H1 (cell line): ENCODE data around the gene ASTN2. TPM values are rescaled to one million over a fixed set of nuclear protein-coding genes. Genes with fewer than 3 reads are reported as not detected.

Source experiments
- CREB1 ChIP-seq: IDR thresholded peaks from 2 replicates; pipeline ENCODE4 v1.6.1; 2012; ENCODE audit warnings: inconsistent platforms
- RNF2 ChIP-seq: fragments of 200-900, 300-1000 bp; sonication (generic); IDR thresholded peaks from 2 replicates; pipeline ENCODE4 v1.7.1; 2016; ENCODE audit warnings: borderline replicate concordance, low read depth, mild to moderate bottlenecking, antibody characterized with exemption, low read length; ENCODE audit not compliant: poor library complexity, severe bottlenecking; ENCODE audit errors: missing control alignments
- polyA plus RNA-seq, 7 experiments: library from polyadenylated mRNA; depleted of rRNA in 3 of 7; stranded (reverse) in 5 of 7; unstranded in 2 of 7; fragments of >200 nt in 5 of 7; fragments of 200-250 nt in 2 of 7; gene quantifications; 1 replicate in 5 of 7; 2 replicates in 1 of 7; 4 replicates in 1 of 7; pipeline versions ENCODE4 v1.2.1 to v1.2.3, GENCODE V29; 2011 to 2013; ENCODE audit warnings: missing spikeins in 2 of 7, mixed read lengths in 2 of 7
- total RNA-seq: library from RNA; stranded (reverse); fragmentation: NEBNext Ultra II Directional; extraction: Animal tissue kit (Norgen Biotek cat#: 25700); gene quantifications from 2 replicates; pipeline ENCODE4 v1.2.1, GENCODE V29; 2021
- TF ChIP-seq, protein P1 (sequence below): fragments of 300-600 bp; sonication (generic); IDR thresholded peaks from 2 replicates; pipeline ENCODE4 v1.7.1; 2012; ENCODE audit warnings: low read length, moderate library complexity, mild to moderate bottlenecking, inconsistent platforms; ENCODE audit not compliant: insufficient replicate concordance

Gene ASTN2
- total and polyA plus RNA-seq, 2 of the 8 experiments (the other 6 are each of a cell fraction or from before 2014, with no cell fraction given) = 8.2 to 13.7 TPM

DNA sequence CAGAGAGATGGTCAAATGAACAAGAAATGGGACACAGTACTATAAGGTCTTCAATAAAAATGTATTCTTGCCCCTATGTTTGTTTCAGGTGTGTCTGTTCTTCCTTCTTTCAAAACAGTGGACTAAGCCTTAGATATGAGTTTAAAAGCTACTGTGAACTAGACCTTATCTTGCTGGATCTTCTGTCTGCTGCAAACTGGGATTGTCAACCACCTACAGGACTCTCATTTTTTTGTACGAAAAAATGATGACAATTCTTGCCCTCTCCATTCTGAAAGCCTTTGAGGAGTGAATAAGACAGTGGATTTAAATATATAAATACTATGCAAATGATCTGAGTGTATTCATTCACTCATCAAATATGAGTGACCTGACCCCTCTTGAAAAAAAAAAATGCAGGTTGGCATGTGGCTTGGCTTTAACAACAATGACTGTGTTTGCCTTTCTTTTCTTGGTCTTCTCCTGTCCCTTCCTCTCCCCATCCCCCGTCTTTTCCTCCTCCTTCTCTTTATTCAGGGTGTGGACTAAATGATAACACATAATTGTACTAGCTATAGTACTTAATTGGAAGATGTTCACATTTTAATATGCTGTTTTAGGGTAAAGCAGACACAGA, 963.2 kb downstream of the ASTN2 start (continued):
- no peak for TF ChIP-seq RNF2
- TF ChIP-seq, protein P1, sequence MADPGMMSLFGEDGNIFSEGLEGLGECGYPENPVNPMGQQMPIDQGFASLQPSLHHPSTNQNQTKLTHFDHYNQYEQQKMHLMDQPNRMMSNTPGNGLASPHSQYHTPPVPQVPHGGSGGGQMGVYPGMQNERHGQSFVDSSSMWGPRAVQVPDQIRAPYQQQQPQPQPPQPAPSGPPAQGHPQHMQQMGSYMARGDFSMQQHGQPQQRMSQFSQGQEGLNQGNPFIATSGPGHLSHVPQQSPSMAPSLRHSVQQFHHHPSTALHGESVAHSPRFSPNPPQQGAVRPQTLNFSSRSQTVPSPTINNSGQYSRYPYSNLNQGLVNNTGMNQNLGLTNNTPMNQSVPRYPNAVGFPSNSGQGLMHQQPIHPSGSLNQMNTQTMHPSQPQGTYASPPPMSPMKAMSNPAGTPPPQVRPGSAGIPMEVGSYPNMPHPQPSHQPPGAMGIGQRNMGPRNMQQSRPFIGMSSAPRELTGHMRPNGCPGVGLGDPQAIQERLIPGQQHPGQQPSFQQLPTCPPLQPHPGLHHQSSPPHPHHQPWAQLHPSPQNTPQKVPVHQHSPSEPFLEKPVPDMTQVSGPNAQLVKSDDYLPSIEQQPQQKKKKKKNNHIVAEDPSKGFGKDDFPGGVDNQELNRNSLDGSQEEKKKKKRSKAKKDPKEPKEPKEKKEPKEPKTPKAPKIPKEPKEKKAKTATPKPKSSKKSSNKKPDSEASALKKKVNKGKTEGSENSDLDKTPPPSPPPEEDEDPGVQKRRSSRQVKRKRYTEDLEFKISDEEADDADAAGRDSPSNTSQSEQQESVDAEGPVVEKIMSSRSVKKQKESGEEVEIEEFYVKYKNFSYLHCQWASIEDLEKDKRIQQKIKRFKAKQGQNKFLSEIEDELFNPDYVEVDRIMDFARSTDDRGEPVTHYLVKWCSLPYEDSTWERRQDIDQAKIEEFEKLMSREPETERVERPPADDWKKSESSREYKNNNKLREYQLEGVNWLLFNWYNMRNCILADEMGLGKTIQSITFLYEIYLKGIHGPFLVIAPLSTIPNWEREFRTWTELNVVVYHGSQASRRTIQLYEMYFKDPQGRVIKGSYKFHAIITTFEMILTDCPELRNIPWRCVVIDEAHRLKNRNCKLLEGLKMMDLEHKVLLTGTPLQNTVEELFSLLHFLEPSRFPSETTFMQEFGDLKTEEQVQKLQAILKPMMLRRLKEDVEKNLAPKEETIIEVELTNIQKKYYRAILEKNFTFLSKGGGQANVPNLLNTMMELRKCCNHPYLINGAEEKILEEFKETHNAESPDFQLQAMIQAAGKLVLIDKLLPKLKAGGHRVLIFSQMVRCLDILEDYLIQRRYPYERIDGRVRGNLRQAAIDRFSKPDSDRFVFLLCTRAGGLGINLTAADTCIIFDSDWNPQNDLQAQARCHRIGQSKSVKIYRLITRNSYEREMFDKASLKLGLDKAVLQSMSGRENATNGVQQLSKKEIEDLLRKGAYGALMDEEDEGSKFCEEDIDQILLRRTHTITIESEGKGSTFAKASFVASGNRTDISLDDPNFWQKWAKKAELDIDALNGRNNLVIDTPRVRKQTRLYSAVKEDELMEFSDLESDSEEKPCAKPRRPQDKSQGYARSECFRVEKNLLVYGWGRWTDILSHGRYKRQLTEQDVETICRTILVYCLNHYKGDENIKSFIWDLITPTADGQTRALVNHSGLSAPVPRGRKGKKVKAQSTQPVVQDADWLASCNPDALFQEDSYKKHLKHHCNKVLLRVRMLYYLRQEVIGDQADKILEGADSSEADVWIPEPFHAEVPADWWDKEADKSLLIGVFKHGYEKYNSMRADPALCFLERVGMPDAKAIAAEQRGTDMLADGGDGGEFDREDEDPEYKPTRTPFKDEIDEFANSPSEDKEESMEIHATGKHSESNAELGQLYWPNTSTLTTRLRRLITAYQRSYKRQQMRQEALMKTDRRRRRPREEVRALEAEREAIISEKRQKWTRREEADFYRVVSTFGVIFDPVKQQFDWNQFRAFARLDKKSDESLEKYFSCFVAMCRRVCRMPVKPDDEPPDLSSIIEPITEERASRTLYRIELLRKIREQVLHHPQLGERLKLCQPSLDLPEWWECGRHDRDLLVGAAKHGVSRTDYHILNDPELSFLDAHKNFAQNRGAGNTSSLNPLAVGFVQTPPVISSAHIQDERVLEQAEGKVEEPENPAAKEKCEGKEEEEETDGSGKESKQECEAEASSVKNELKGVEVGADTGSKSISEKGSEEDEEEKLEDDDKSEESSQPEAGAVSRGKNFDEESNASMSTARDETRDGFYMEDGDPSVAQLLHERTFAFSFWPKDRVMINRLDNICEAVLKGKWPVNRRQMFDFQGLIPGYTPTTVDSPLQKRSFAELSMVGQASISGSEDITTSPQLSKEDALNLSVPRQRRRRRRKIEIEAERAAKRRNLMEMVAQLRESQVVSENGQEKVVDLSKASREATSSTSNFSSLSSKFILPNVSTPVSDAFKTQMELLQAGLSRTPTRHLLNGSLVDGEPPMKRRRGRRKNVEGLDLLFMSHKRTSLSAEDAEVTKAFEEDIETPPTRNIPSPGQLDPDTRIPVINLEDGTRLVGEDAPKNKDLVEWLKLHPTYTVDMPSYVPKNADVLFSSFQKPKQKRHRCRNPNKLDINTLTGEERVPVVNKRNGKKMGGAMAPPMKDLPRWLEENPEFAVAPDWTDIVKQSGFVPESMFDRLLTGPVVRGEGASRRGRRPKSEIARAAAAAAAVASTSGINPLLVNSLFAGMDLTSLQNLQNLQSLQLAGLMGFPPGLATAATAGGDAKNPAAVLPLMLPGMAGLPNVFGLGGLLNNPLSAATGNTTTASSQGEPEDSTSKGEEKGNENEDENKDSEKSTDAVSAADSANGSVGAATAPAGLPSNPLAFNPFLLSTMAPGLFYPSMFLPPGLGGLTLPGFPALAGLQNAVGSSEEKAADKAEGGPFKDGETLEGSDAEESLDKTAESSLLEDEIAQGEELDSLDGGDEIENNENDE = no peak
- TF ChIP-seq CREB1 = no peak
- TF ChIP-seq, all 59 proteins: peak for 0
